Panc1 (cell line): ENCODE measurements around the gene PSEN2.

ENCODE experiments used
- CTCF ChIP-seq: fragments of 450-650 bp; IDR thresholded peaks from 2 replicates; pipeline ENCODE4 v1.5.1; 2017; ENCODE audit warnings: mild to moderate bottlenecking
- REST ChIP-seq, 2 experiments: IDR thresholded peaks; 2 replicates each; pipeline ENCODE4 v1.6.1; 2011 to 2012; ENCODE audit warnings: low read depth in 2 of 2, control low read depth in 1 of 2, low read length in 1 of 2, mild to moderate bottlenecking in 1 of 2, moderate library complexity in 1 of 2; ENCODE audit not compliant: insufficient read depth in 1 of 2

- TF ChIP-seq REST (IDR thresholded peaks at IDR 0.05; ENCODE audit: insufficient read depth in 1 of 2, low read depth in 2 of 2, low read length in 1 of 2) (no peak), CTCF (no peak)
Observed at GRCh38 chr1:226820941-226821718, 49.3 kb upstream of the PSEN2 start.
